Trophoblast cell (in vitro differentiated cells and primary cell): ENCODE results near the gene NHS.

Source experiments
- DNase-seq, 2 donors: peaks; one replicate each; pipeline ENCODE4 v3.0.0-alpha.2; 2016
- H2AFZ ChIP-seq: 2 replicates; pipeline ENCODE4 v1.6.1; 2013; ENCODE audit warnings: low read length, moderate library complexity, mild to moderate bottlenecking; ENCODE audit not compliant: insufficient read depth, poor library complexity
- H2AK5ac ChIP-seq: 2 replicates; pipeline ENCODE4 v1.6.1; 2013; ENCODE audit warnings: mild to moderate bottlenecking, low read length
- H2BK120ac ChIP-seq: 2 replicates; pipeline ENCODE4 v1.6.1; 2013; ENCODE audit warnings: low read length, mild to moderate bottlenecking, moderate library complexity; ENCODE audit not compliant: insufficient read depth, poor library complexity
- H2BK12ac ChIP-seq: 2 replicates; pipeline ENCODE4 v1.6.1; 2013; ENCODE audit warnings: mild to moderate bottlenecking, low read length, moderate library complexity
- H2BK5ac ChIP-seq: 2 replicates; pipeline ENCODE4 v1.6.1; 2013; ENCODE audit warnings: low read length, low read depth, moderate library complexity, mild to moderate bottlenecking; ENCODE audit not compliant: poor library complexity
- H3K14ac ChIP-seq: 2 replicates; pipeline ENCODE4 v1.6.1; 2013; ENCODE audit warnings: mild to moderate bottlenecking, low read length
- H3K18ac ChIP-seq: 2 replicates; pipeline ENCODE4 v1.6.1; 2013; ENCODE audit warnings: mild to moderate bottlenecking, low read length
- H3K23ac ChIP-seq: 2 replicates; pipeline ENCODE4 v1.6.1; 2013; ENCODE audit warnings: low read length
- H3K27ac ChIP-seq: 2 replicates; pipeline ENCODE4 v1.5.1; 2013; ENCODE audit warnings: low read depth, mild to moderate bottlenecking, inconsistent platforms, low read length, moderate library complexity
- H3K27me3 ChIP-seq: 2 replicates; pipeline ENCODE4 v1.6.1; 2013; ENCODE audit warnings: inconsistent platforms, mild to moderate bottlenecking, low read length, moderate library complexity; ENCODE audit not compliant: insufficient read depth
- H3K36me3 ChIP-seq, 2 experiments: 1 replicate in 1 of 2; 2 replicates in 1 of 2; pipeline ENCODE4 v1.6.1; 2013; ENCODE audit warnings: low read length in 2 of 2, mild to moderate bottlenecking in 2 of 2, moderate library complexity in 1 of 2; ENCODE audit not compliant: insufficient read depth in 2 of 2, control insufficient read depth in 1 of 2
- H3K4ac ChIP-seq: 2 replicates; pipeline ENCODE4 v1.6.1; 2013; ENCODE audit warnings: low read depth, mild to moderate bottlenecking, low read length, moderate library complexity
- H3K4me1 ChIP-seq, 2 experiments: 1 replicate in 1 of 2; 2 replicates in 1 of 2; pipeline ENCODE4 v1.6.1; 2013; ENCODE audit warnings: low read length in 2 of 2, mild to moderate bottlenecking in 2 of 2, moderate library complexity in 1 of 2; ENCODE audit not compliant: insufficient read depth in 2 of 2, control insufficient read depth in 1 of 2
- H3K4me2 ChIP-seq: 2 replicates; pipeline ENCODE4 v1.6.1; 2013; ENCODE audit warnings: inconsistent platforms, mild to moderate bottlenecking, low read length, moderate library complexity
- H3K4me3 ChIP-seq: 2 replicates; pipeline ENCODE4 v1.5.1; 2013; ENCODE audit warnings: mild to moderate bottlenecking, low read depth, low read length, inconsistent platforms
- H3K79me1 ChIP-seq: one replicate; pipeline ENCODE4 v1.6.1; 2013; ENCODE audit warnings: low read length
- H3K79me2 ChIP-seq: 2 replicates; pipeline ENCODE4 v1.6.1; 2013; ENCODE audit warnings: low read length, mild to moderate bottlenecking; ENCODE audit not compliant: control insufficient read depth, insufficient read depth, poor library complexity
- H3K9ac ChIP-seq: 2 replicates; pipeline ENCODE4 v1.6.1; 2013; ENCODE audit warnings: mild to moderate bottlenecking, low read length
- H3K9me3 ChIP-seq: 2 replicates; pipeline ENCODE4 v1.6.1; 2013; ENCODE audit warnings: low read depth, mild to moderate bottlenecking, control low read depth, inconsistent platforms, low read length; ENCODE audit not compliant: insufficient read depth
- H4K12ac ChIP-seq: 2 replicates; pipeline ENCODE4 v1.6.1; 2013; ENCODE audit warnings: low read depth, mild to moderate bottlenecking, low read length, moderate library complexity
- H4K8ac ChIP-seq: 2 replicates; pipeline ENCODE4 v1.6.1; 2013; ENCODE audit warnings: low read depth, mild to moderate bottlenecking, low read length, moderate library complexity
- H4K91ac ChIP-seq: one replicate; pipeline ENCODE4 v1.6.1; 2013; ENCODE audit warnings: low read depth, mild to moderate bottlenecking, low read length, moderate library complexity
- WGBS: extraction: QIAGEN DNeasy Blood & Tissue Kit; methylation state at CpG from one replicate; pipeline ENCODE4 v1.1.7; 2013; ENCODE audit warnings: missing lambda C conversion rate; ENCODE audit not compliant: insufficient read length, insufficient coverage; ENCODE audit errors: extremely low coverage; 5-methylcytosine and 5-hydroxymethylcytosine counted together

The NHS gene

DNA sequence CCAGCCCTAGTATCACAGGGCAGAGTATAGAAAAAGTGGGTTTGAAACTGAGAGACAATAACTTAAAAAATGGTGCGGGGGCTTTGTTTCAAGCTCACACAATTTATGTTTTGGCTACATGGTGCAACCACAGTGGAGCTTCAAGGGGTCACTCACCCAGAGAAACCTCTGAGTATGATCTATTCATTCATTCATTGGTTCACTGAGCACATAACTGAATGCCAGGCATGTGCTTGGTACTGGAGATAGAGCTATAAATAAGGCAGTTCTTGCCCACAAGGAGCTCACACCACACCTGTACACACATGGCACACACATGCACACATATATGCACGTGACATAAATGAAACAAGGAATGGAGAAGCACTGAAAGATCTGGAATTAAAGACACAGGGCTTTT lies 171.4 kb downstream of the NHS start:
- Histone ChIP-seq H3K4me3 (no peak overlapping the region), H2BK5ac (no peak overlapping the region), H3K18ac (no peak overlapping the region), H3K79me1 (no peaks in the 10 kb centered on the region), H2AFZ (no peak overlapping the region), H2BK120ac (no peak overlapping the region), H3K27ac (no peak overlapping the region), H4K8ac (no peak overlapping the region), H3K9ac (no peak overlapping the region), H3K4ac (no peak overlapping the region), H3K36me3 (no peaks in the 10 kb centered on the region), H3K4me2 (no peak overlapping the region), H3K9me3 (peaks cover 2% of the 10 kb centered on the region), H3K27me3 (no peaks in the 10 kb centered on the region), H4K91ac (no peak overlapping the region), H2BK12ac (no peak overlapping the region), H3K14ac (no peak overlapping the region), H3K23ac (no peak overlapping the region), H3K4me1 (peaks cover 0 to 3% of the 10 kb centered on the region in 2 experiments), H3K79me2 (no peaks in the 10 kb centered on the region), H2AK5ac (no peak overlapping the region), H4K12ac (no peak overlapping the region)
- no CpG with 5 or more reads among the region's 2 CpGs for WGBS
- no peak for DNase-seq

DNA sequence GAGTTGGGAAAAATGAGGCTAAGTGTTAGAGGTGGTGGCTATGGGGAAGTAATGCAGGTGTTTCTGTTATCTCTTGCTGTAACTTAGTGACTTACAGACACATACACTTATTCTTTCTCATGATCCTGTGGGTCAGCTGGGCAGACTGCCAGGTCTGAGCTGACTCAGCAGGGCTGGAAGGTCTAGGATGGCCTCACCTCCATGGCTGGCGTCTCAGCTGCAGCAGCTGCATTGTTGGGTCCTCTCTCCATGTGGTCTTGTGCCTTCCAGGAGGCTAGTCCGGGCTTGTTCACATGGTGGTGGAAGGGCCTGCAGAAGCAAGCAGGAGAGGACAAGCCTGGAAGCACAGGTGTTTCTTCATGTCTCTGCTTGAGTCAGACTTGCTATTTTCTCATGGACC lies 172.7 kb downstream of the NHS start:
- Histone ChIP-seq H4K91ac (no peak overlapping the region), H2BK12ac (no peak overlapping the region), H3K79me1 (no peaks in the 10 kb centered on the region), H2AFZ (no peak overlapping the region), H3K4me3 (no peak overlapping the region), H3K4me2 (no peak overlapping the region), H4K12ac (no peak overlapping the region), H3K4me1 (peaks cover 0 to 3% of the 10 kb centered on the region in 2 experiments), H3K27ac (no peak overlapping the region), H3K18ac (no peak overlapping the region), H3K14ac (no peak overlapping the region), H3K36me3 (no peaks in the 10 kb centered on the region), H2AK5ac (no peak overlapping the region), H3K79me2 (no peaks in the 10 kb centered on the region), H3K9me3 (peaks cover 2% of the 10 kb centered on the region), H2BK5ac (no peak overlapping the region), H3K27me3 (no peaks in the 10 kb centered on the region), H3K4ac (no peak overlapping the region), H3K23ac (no peak overlapping the region), H3K9ac (no peak overlapping the region), H2BK120ac (no peak overlapping the region), H4K8ac (no peak overlapping the region)
- WGBS, result no CpG with 5 or more reads among the region's 2 CpGs
- DNase-seq, result peak; percentile 76

DNA sequence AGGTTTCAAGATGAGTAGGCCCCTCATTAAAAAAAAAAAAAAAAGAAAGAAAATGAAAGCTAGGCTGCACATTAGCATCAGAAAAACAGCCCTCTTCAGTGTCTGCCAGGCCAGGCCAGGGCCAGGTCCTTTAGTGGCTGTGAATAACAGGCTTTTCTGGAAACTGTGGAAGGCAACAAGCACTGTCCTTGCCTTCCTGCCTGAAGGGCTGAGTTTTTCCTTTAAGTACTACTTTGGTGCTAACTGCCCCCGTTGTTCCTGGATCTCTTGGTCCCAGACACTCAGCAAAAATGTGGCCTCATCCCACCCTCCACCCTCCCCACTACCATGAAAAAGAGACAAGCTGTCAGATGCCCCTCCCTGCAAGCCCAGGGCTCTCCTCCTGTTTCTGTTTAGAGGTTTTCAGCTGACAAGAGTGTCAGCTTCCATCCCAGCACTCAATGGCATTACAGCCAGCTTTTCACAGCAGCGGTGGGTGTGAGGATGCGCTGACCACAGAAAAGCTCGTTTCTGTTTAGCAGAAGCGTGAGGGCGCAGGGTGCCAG lies 174.2 kb downstream of the NHS start:
- no CpG with 5 or more reads among the region's 6 CpGs for WGBS
- no peaks in the 10 kb centered on the region for H3K27me3 ChIP-seq
- no peak overlapping the region for H3K4me3 ChIP-seq
- no peaks in the 10 kb centered on the region for H3K79me1 ChIP-seq
- no peak overlapping the region for H2BK120ac ChIP-seq
- no peak overlapping the region for H4K12ac ChIP-seq
- H3K9ac ChIP-seq, result no peak overlapping the region
- no peaks in the 10 kb centered on the region for H3K79me2 ChIP-seq
- no peak overlapping the region for H4K91ac ChIP-seq
- H2BK5ac ChIP-seq, result no peak overlapping the region
- H3K27ac ChIP-seq, result no peak overlapping the region
- H3K18ac ChIP-seq, result no peak overlapping the region
- DNase-seq, result no peak
- H3K4me2 ChIP-seq, result no peak overlapping the region
- peaks cover 0 to 4% of the 10 kb centered on the region in 2 experiments for H3K4me1 ChIP-seq
- no peak overlapping the region for H2AK5ac ChIP-seq
- no peak overlapping the region for H3K23ac ChIP-seq
- H3K36me3 ChIP-seq, result no peaks in the 10 kb centered on the region
- H3K9me3 ChIP-seq, result peaks cover 2% of the 10 kb centered on the region
- H3K14ac ChIP-seq, result no peak overlapping the region
- no peak overlapping the region for H2BK12ac ChIP-seq
- no peak overlapping the region for H4K8ac ChIP-seq
- no peak overlapping the region for H3K4ac ChIP-seq
- H2AFZ ChIP-seq, result no peak overlapping the region

DNA sequence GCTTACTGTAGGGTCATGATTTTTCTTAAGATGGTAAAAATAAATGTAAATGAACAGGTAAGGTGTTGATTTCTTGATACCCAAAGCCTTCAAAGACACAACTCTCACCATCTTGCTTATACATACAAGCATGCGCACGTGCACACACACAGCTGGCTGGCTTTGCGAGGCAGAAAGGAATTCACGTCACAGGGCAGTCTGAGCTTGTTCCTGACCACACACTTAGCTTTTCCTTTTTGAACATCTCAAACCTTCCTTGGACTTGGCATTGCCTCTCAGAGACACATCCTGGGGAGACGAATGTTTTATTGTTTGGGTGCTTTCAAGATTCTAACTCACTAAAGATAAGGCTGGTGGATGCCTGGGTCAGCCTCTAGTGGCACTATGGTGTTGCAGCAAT lies 175.0 kb downstream of the NHS start:
- Histone ChIP-seq H3K18ac (no peak overlapping the region), H3K4me2 (no peak overlapping the region), H3K4me1 (peaks cover 0 to 6% of the 10 kb centered on the region in 2 experiments), H2BK12ac (no peak overlapping the region), H2BK5ac (no peak overlapping the region), H3K9me3 (peaks cover 2% of the 10 kb centered on the region), H4K91ac (no peak overlapping the region), H4K12ac (no peak overlapping the region), H3K79me1 (no peaks in the 10 kb centered on the region), H3K9ac (no peak overlapping the region), H3K4ac (no peak overlapping the region), H2BK120ac (no peak overlapping the region), H3K4me3 (no peak overlapping the region), H2AK5ac (no peak overlapping the region), H2AFZ (no peak overlapping the region), H4K8ac (no peak overlapping the region), H3K27me3 (no peaks in the 10 kb centered on the region), H3K79me2 (no peaks in the 10 kb centered on the region), H3K27ac (no peak overlapping the region), H3K14ac (no peak overlapping the region), H3K36me3 (no peaks in the 10 kb centered on the region), H3K23ac (no peak overlapping the region)
- no peak for DNase-seq
- no CpG with 5 or more reads among the region's 5 CpGs for WGBS
